Measurements from ENCODE around the gene CFAP77. TPM values are rescaled to one million over a fixed set of nuclear protein-coding genes. Genes with fewer than 3 reads are reported as not detected.

The CFAP77 gene
- total and polyA plus RNA-seq, 2 of the 13 experiments (the other 11 are each of a cell fraction or from before 2014, with no cell fraction given), result not detected

DNA sequence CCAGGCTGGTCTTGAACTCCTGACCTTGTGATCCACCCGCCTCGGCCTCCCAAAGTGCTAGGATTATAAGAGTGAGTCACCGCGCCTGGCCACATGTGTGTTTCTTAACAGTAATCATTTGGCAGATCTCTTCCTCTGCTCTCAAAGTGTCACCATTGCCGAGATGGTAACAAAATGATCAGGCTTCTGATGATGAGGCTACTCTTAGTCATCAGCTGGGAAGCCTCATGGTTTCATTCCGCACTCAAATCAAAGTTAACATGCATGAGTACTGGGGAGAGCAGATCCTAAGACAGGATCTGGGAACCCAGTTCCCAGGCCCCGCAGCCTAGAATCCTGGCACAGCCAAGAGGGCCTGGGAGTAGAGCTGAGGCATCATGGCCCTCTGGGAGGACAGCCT is 199.8 kb downstream of the CFAP77 start:
- CTCF ChIA-PET (ENCODE audit: low intra/inter-chr PET ratio, low total read pairs), result no interaction called here
- BruUV-seq (replicated peaks), result no TSS peak
- no peaks in the 10 kb centered on the region for H3K9me3 ChIP-seq (ENCODE audit: low read length)
- in situ Hi-C loops (cut with HindIII; ENCODE audit: extremely low pct_ligation_motif_present, low pct_unique_long_range_greater_than_20kb) (no loop called here), intact Hi-C loops (cut with micrococcal nuclease; ENCODE audit: unreplicated experiment) (no loop called here)
- no peaks in the 10 kb centered on the region for H3K79me2 ChIP-seq (ENCODE audit: insufficient read depth, low read length)
- WGBS (ENCODE audit: low lambda C conversion rate), result 98% methylated on average over 6 of the region's 7 CpGs
- no peak for ATAC-seq
- no peak overlapping the region for H3K9ac ChIP-seq (ENCODE audit: insufficient read depth, low read depth, low read length)
- no peaks in the 10 kb centered on the region for H4K20me1 ChIP-seq (ENCODE audit: insufficient read depth, low read length)
- H2AFZ ChIP-seq (ENCODE audit: low read length), result no peak overlapping the region
- no peak overlapping the region for H3K27ac ChIP-seq (ENCODE audit: extremely low read length, insufficient read depth, low read length)
- POLR2A ChIA-PET, result no interaction called here
- H3K27me3 ChIP-seq (ENCODE audit: control insufficient read depth in 1 of 2, insufficient read depth in 2 of 2, low read length in 2 of 2), result no peaks in the 10 kb centered on the region
- no peaks in the 10 kb centered on the region for H3K4me1 ChIP-seq (ENCODE audit: insufficient read depth, low read length)
- H3K36me3 ChIP-seq (replicated peaks in 1 of 2; ENCODE audit: control insufficient read depth in 1 of 2, insufficient read depth in 2 of 2, low read length in 2 of 2), result peaks cover 23 to 73% of the 10 kb centered on the region in 2 experiments; a peak in 4 of 5 replicates
- no peak for FAIRE-seq
- TF ChIP-seq ZFY (CRISPR knock-in tag; IDR thresholded peaks at IDR 0.05) (no peak), MED8 (CRISPR knock-in tag; IDR thresholded peaks at IDR 0.05; ENCODE audit: insufficient replicate concordance) (no peak), ATAD3A (CRISPR knock-in tag; IDR thresholded peaks at IDR 0.05) (no peak), ZSCAN22 (CRISPR knock-in tag; IDR thresholded peaks at IDR 0.05) (no peak), IKZF4 (CRISPR knock-in tag; IDR thresholded peaks at IDR 0.05; ENCODE audit: borderline replicate concordance, low read depth, not compliant biosample characterization) (no peak), ZNF766 (CRISPR knock-in tag; IDR thresholded peaks at IDR 0.05; ENCODE audit: borderline replicate concordance) (no peak), FOXM1 (CRISPR knock-in tag; IDR thresholded peaks at IDR 0.05) (no peak), ZNF264 (CRISPR knock-in tag; IDR thresholded peaks at IDR 0.05) (no peak)
- TF ChIP-seq, protein P1, sequence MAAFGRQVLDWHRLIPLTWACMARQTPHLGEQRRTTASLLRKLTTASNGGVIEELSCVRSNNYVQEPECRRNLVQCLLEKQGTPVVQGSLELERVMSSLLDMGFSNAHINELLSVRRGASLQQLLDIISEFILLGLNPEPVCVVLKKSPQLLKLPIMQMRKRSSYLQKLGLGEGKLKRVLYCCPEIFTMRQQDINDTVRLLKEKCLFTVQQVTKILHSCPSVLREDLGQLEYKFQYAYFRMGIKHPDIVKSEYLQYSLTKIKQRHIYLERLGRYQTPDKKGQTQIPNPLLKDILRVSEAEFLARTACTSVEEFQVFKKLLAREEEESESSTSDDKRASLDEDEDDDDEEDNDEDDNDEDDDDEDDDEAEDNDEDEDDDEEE (CRISPR knock-in tag; IDR thresholded peaks at IDR 0.05), result no peak
- TF ChIP-seq, protein P2, sequence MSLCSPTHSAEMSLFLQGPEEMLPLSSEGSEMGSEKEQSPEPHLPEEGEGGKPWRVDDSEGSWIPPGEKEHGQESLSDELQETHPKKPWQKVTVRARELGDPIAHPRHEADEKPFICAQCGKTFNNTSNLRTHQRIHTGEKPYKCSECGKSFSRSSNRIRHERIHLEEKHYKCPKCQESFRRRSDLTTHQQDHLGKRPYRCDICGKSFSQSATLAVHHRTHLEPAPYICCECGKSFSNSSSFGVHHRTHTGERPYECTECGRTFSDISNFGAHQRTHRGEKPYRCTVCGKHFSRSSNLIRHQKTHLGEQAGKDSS (CRISPR knock-in tag; IDR thresholded peaks at IDR 0.05; ENCODE audit: borderline replicate concordance, low read depth), result no peak
- TF ChIP-seq, protein P3, sequence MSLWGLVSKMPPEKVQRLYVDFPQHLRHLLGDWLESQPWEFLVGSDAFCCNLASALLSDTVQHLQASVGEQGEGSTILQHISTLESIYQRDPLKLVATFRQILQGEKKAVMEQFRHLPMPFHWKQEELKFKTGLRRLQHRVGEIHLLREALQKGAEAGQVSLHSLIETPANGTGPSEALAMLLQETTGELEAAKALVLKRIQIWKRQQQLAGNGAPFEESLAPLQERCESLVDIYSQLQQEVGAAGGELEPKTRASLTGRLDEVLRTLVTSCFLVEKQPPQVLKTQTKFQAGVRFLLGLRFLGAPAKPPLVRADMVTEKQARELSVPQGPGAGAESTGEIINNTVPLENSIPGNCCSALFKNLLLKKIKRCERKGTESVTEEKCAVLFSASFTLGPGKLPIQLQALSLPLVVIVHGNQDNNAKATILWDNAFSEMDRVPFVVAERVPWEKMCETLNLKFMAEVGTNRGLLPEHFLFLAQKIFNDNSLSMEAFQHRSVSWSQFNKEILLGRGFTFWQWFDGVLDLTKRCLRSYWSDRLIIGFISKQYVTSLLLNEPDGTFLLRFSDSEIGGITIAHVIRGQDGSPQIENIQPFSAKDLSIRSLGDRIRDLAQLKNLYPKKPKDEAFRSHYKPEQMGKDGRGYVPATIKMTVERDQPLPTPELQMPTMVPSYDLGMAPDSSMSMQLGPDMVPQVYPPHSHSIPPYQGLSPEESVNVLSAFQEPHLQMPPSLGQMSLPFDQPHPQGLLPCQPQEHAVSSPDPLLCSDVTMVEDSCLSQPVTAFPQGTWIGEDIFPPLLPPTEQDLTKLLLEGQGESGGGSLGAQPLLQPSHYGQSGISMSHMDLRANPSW (CRISPR knock-in tag; IDR thresholded peaks at IDR 0.05; ENCODE audit: borderline replicate concordance), result no peak
- no peak overlapping the region for H3K4me2 ChIP-seq (ENCODE audit: low read depth, low read length)
- H3K4me3 ChIP-seq (replicated peaks in 1 of 3; ENCODE audit: insufficient read depth in 1 of 3, low read depth in 2 of 3, low read length in 3 of 3), result no peak overlapping the region
- no peak for DNase-seq (ENCODE audit: low spot score)
